ENCODE results near the gene SGMS1. TPM values are rescaled to one million over a fixed set of nuclear protein-coding genes. Genes with fewer than 3 reads are reported as not detected.
"Not testable (repeated sequence)": the region's sequence is repeated elsewhere in the genome, so short reads cannot be mapped to it uniquely, and the experiment has no call there.

The SGMS1 gene
- total RNA-seq, 4 donors from 2014 or later: 107 to 234 (median 134) TPM

GRCh38 chr10:50540069-50540825, 83.5 kb downstream of the SGMS1 start:
- 80% methylated on average over 3 of the region's 3 CpGs for WGBS, 2 donors

GRCh38 chr10:50538555-50539398, 85.0 kb downstream of the SGMS1 start:
- no peak overlapping the region for H3K4me3 ChIP-seq
- no peaks in the 10 kb centered on the region for H3K27me3 ChIP-seq
- TF ChIP-seq CTCF (IDR thresholded peaks at IDR 0.05) (no peak), EP300 (IDR thresholded peaks at IDR 0.05) (peak in 1 of 2 donors; percentile 69), POLR2A (IDR thresholded peaks at IDR 0.05) (no peak)
- H3K9me3 ChIP-seq: no peaks in the 10 kb centered on the region
- DNase-seq (ENCODE audit: low spot score in 2 of 2): no peak
- H3K4me1 ChIP-seq: peaks cover 0 to 51% (median 0%) of the 10 kb centered on the region in 4 donors
- WGBS, 2 donors: 45 to 47% methylated on average over 7 of the region's 7 CpGs
- H3K36me3 ChIP-seq: no peaks in the 10 kb centered on the region
- peak overlapping the region in 1 of 4 donors; percentile 47 for H3K27ac ChIP-seq

More at GRCh38 chr10:50540069-50540825, 83.5 kb downstream of the SGMS1 start:
- no peaks in the 10 kb centered on the region for H3K9me3 ChIP-seq
- no peaks in the 10 kb centered on the region for H3K36me3 ChIP-seq
- no peak overlapping the region for H3K4me3 ChIP-seq
- TF ChIP-seq POLR2A (IDR thresholded peaks at IDR 0.05): no peak
- no peak for TF ChIP-seq EP300 (IDR thresholded peaks at IDR 0.05)
- no peak for TF ChIP-seq CTCF (IDR thresholded peaks at IDR 0.05)
- no peaks in the 10 kb centered on the region for H3K27me3 ChIP-seq
- H3K4me1 ChIP-seq: peaks cover 0 to 40% (median 0%) of the 10 kb centered on the region in 4 donors
- no peak overlapping the region for H3K27ac ChIP-seq
- DNase-seq (ENCODE audit: low spot score in 2 of 2): no peak

GRCh38 chr10:50536617-50537240, 87.0 kb downstream of the SGMS1 start:
- Histone ChIP-seq H3K4me1 (peaks cover 0 to 55% (median 0%) of the 10 kb centered on the region in 4 donors), H3K9me3 (no peaks in the 10 kb centered on the region), H3K27ac (no peak overlapping the region), H3K27me3 (no peaks in the 10 kb centered on the region), H3K4me3 (no peak overlapping the region), H3K36me3 (no peaks in the 10 kb centered on the region)
- TF ChIP-seq CTCF (IDR thresholded peaks at IDR 0.05) (no peak), EP300 (IDR thresholded peaks at IDR 0.05) (no peak), POLR2A (IDR thresholded peaks at IDR 0.05) (no peak)
- no peak for DNase-seq (ENCODE audit: low spot score in 2 of 2)

GRCh38 chr10:50534748-50535376, 88.9 kb downstream of the SGMS1 start:
- H3K4me3 ChIP-seq; H3K36me3 ChIP-seq; DNase-seq (ENCODE audit: low spot score in 2 of 2); H3K9me3 ChIP-seq; H3K27ac ChIP-seq; H3K27me3 ChIP-seq: not testable (repeated sequence)
- peaks cover 0 to 50% (median 0%) of the 10 kb centered on the region in 4 donors for H3K4me1 ChIP-seq
- WGBS, 2 donors: 70 to 79% methylated on average over 5 of the region's 5 CpGs

GRCh38 chr10:50533296-50533695, 90.5 kb downstream of the SGMS1 start:
- Histone ChIP-seq H3K4me1 (peaks cover 0 to 38% (median 0%) of the 10 kb centered on the region in 4 donors), H3K27ac (no peak overlapping the region), H3K4me3 (no peak overlapping the region), H3K27me3 (no peaks in the 10 kb centered on the region), H3K9me3 (no peaks in the 10 kb centered on the region), H3K36me3 (no peaks in the 10 kb centered on the region)
- TF ChIP-seq EP300 (IDR thresholded peaks at IDR 0.05): no peak
- TF ChIP-seq CTCF (IDR thresholded peaks at IDR 0.05): no peak
- 61 to 62% methylated on average over 1 of the region's 1 CpG for WGBS, 2 donors
- DNase-seq (ENCODE audit: low spot score in 2 of 2): no peak
